C4-2B (cell line): ENCODE results near the gene C16orf87.

Source experiments
- H3K27ac ChIP-seq: fragments of 450-650 bp; 2 replicates; pipeline ENCODE4 v1.5.1; 2017
- CTCF ChIP-seq: fragments of 450-650 bp; conservative IDR thresholded peaks from 2 replicates; pipeline ENCODE4 v1.5.1; 2017; ENCODE audit warnings: mild to moderate bottlenecking
- ZFX ChIP-seq: fragments of 450-650 bp; IDR thresholded peaks from 2 replicates; pipeline ENCODE4 v1.6.1; 2017

The C16orf87 gene

GRCh38 chr16:46765050-46765449 is 65.9 kb downstream of the C16orf87 start:
- TF ChIP-seq ZFX = no peak
- no peak for TF ChIP-seq CTCF
- H3K27ac ChIP-seq = no peak overlapping the region

GRCh38 chr16:46763147-46763546 is 67.8 kb downstream of the C16orf87 start:
- H3K27ac ChIP-seq = no peak overlapping the region; the same call in 1 of the 2 replicates
- TF ChIP-seq ZFX (no peak), CTCF (no peak)

- no peak for TF ChIP-seq CTCF
- TF ChIP-seq ZFX = no peak
These were observed 68.4 kb downstream of the C16orf87 start for GRCh38 chr16:46762583-46762982.

GRCh38 chr16:46759309-46759708 is 71.7 kb downstream of the C16orf87 start:
- H3K27ac ChIP-seq = no peak overlapping the region
- no peak for TF ChIP-seq ZFX
- no peak for TF ChIP-seq CTCF

More at GRCh38 chr16:46762583-46762982, 68.4 kb downstream of the C16orf87 start:
- no peak overlapping the region for H3K27ac ChIP-seq

GRCh38 chr16:46757339-46758050 is 73.5 kb downstream of the C16orf87 start:
- TF ChIP-seq CTCF = no peak
- TF ChIP-seq ZFX = no peak
- H3K27ac ChIP-seq = no peak overlapping the region

GRCh38 chr16:46756772-46757171 is 74.2 kb downstream of the C16orf87 start:
- no peak overlapping the region for H3K27ac ChIP-seq
- no peak for TF ChIP-seq ZFX
- no peak for TF ChIP-seq CTCF

GRCh38 chr16:46753015-46753414 is 78.0 kb downstream of the C16orf87 start:
- H3K27ac ChIP-seq = no peak overlapping the region
- TF ChIP-seq CTCF (no peak), ZFX (no peak)
